ENCODE measurements around the gene SCAPER. TPM values are rescaled to one million over a fixed set of nuclear protein-coding genes. Genes with fewer than 3 reads are reported as not detected.
"Not testable (repeated sequence)": the region's sequence is repeated elsewhere in the genome, so short reads cannot be mapped to it uniquely, and the experiment has no call there.

The SCAPER gene
- total RNA-seq, 4 donors from 2014 or later: 19.6 to 35.9 (median 31.8) TPM

DNA sequence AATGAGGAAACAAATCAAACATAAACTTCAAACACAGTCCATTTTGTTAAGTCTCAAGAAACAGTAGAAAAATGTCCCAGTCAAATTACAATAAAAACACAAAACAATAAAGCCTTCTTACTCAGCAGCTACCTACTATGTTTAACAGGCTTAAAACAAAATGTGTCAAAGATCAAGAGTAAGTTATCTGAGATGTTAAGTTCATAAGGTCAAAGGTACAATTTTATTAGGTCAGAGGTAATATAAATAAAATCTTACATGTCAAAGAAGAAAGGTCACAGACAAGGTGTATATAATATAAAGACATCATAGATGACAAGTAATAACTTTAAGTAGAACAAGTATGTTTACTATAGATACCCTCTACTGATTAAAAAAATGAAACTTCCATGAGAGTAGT is 208.3 kb downstream of the SCAPER start:
- intact Hi-C loops (cut with DNase I; ENCODE audit: low total_unique reads): no loop called here
- Histone ChIP-seq H3K36me3 (peaks cover 0 to 21% of the 10 kb centered on the region in 2 donors), H3K27me3 (no peaks in the 10 kb centered on the region), H3K9me3 (no peaks in the 10 kb centered on the region), H3K4me3 (no peak overlapping the region), H3K4me1 (no peaks in the 10 kb centered on the region), H3K27ac (no peak overlapping the region)
- TF ChIP-seq POLR2A (IDR thresholded peaks at IDR 0.05): no peak
- TF ChIP-seq, protein P1, sequence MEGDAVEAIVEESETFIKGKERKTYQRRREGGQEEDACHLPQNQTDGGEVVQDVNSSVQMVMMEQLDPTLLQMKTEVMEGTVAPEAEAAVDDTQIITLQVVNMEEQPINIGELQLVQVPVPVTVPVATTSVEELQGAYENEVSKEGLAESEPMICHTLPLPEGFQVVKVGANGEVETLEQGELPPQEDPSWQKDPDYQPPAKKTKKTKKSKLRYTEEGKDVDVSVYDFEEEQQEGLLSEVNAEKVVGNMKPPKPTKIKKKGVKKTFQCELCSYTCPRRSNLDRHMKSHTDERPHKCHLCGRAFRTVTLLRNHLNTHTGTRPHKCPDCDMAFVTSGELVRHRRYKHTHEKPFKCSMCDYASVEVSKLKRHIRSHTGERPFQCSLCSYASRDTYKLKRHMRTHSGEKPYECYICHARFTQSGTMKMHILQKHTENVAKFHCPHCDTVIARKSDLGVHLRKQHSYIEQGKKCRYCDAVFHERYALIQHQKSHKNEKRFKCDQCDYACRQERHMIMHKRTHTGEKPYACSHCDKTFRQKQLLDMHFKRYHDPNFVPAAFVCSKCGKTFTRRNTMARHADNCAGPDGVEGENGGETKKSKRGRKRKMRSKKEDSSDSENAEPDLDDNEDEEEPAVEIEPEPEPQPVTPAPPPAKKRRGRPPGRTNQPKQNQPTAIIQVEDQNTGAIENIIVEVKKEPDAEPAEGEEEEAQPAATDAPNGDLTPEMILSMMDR (IDR thresholded peaks at IDR 0.05 in 4 of 5, conservative IDR thresholded peaks at IDR 0.05 in 1 of 5): no peak
- in situ Hi-C loops (cut with MboI; ENCODE audit: low sequenced_read_pairs in 4 of 4): no loop called here
- DNase-seq: no peak
- no peak for ATAC-seq

DNA sequence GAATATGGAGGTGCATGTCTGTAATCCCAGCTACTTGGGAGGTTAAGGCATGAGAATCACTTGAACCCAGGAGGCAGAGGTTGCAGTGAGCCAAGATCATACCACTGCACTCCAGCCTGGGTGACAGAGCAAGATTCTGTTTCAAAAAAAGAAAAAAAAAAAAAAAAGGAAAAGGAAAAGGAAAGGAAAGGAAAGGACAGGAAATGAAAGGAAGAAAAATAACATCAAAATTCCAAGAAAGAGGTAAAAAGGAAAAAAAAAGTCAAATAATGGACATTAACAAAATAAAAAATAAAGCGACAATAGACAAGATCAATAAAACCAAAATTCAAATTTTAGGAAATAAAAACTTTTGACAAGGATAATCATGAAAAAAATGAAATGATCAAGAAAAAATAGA is 212.6 kb downstream of the SCAPER start:
- ATAC-seq; in situ Hi-C loops (cut with MboI; ENCODE audit: low sequenced_read_pairs in 4 of 4); intact Hi-C loops (cut with DNase I; ENCODE audit: low total_unique reads); DNase-seq; H3K27ac ChIP-seq; H3K27me3 ChIP-seq; H3K9me3 ChIP-seq; H3K4me1 ChIP-seq; H3K4me3 ChIP-seq; H3K36me3 ChIP-seq: not testable (repeated sequence)

DNA sequence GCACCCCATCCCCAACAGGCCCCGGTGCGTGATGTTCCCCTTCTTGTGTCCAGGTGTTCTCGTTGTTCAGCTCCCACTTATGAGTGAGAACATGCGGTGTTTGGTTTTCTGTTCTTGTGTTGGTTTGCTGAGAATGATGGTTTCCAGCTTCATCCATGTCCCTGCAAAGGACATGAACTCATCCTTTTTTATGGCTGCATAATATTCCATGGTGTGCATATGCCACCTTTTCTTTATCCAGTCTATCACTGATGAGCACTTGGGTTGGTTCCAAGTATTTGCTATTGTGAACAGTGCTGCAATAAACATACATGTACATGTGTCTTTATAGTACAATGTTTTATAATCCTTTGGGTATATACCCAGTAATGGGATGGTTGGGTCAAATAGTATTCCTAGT is 217.5 kb downstream of the SCAPER start:
- ATAC-seq; H3K36me3 ChIP-seq; H3K27ac ChIP-seq; H3K4me1 ChIP-seq; DNase-seq; H3K27me3 ChIP-seq; in situ Hi-C loops (cut with MboI; ENCODE audit: low sequenced_read_pairs in 4 of 4); H3K9me3 ChIP-seq; intact Hi-C loops (cut with DNase I; ENCODE audit: low total_unique reads); H3K4me3 ChIP-seq: not testable (repeated sequence)

DNA sequence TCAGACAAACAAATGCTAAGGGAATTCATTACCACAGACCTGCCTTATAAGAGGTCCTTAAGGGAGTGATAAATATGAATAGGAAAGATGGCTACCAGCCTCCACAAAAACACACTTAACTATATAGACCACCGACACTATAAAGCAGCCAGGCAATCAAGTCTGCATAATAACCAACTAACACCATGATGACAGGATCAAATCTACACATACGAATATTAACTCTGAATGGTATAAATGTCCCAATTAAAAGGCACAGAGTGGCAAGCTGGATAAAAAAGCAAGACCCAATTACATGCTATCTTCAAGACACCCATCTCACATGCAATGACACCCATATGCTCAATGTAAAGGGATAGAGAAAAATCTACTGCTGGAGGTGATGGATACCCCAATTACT is 221.1 kb downstream of the SCAPER start:
- in situ Hi-C loops (cut with MboI; ENCODE audit: low sequenced_read_pairs in 4 of 4): no loop called here
- no peak for ATAC-seq
- H3K27ac ChIP-seq: no peak overlapping the region

DNA sequence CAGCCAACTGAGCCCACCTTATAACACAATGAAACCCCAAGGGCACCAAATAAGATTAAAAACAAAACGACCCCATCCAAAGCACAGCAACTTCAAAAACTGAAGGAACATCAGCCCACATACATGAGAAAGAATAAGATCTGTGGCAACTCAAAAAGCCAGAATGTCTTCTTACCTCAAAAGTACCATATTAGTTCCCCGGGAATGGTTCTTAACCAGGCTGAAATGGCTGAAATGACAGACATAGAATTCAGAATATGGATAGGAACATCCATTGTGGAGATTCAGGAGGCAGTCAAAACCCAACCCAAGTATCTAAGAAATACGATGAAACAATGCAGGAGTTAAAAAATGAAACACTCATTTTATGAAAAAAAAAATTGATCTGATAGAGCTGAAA is 222.3 kb downstream of the SCAPER start:
- Histone ChIP-seq H3K27ac (no peak overlapping the region), H3K27me3 (no peaks in the 10 kb centered on the region), H3K4me1 (no peaks in the 10 kb centered on the region), H3K9me3 (no peaks in the 10 kb centered on the region), H3K4me3 (no peak overlapping the region), H3K36me3 (no peaks in the 10 kb centered on the region)
- intact Hi-C loops (cut with DNase I; ENCODE audit: low total_unique reads) (no loop called here), in situ Hi-C loops (cut with MboI; ENCODE audit: low sequenced_read_pairs in 4 of 4) (no loop called here)
- ATAC-seq: no peak
- no peak for DNase-seq
- TF ChIP-seq, protein P1 (IDR thresholded peaks at IDR 0.05 in 4 of 5, conservative IDR thresholded peaks at IDR 0.05 in 1 of 5): no peak
- TF ChIP-seq POLR2A (IDR thresholded peaks at IDR 0.05): no peak

More for the DNA sequence above, 221.1 kb downstream of the SCAPER start:
- TF ChIP-seq, protein P1 (IDR thresholded peaks at IDR 0.05 in 4 of 5, conservative IDR thresholded peaks at IDR 0.05 in 1 of 5): no peak
- no peak for TF ChIP-seq POLR2A (IDR thresholded peaks at IDR 0.05)
- H3K9me3 ChIP-seq: no peaks in the 10 kb centered on the region
- intact Hi-C loops (cut with DNase I; ENCODE audit: low total_unique reads): no loop called here
- H3K4me3 ChIP-seq: no peak overlapping the region
- no peak for DNase-seq
- H3K27me3 ChIP-seq: no peaks in the 10 kb centered on the region
- no peaks in the 10 kb centered on the region for H3K4me1 ChIP-seq
- no peaks in the 10 kb centered on the region for H3K36me3 ChIP-seq

DNA sequence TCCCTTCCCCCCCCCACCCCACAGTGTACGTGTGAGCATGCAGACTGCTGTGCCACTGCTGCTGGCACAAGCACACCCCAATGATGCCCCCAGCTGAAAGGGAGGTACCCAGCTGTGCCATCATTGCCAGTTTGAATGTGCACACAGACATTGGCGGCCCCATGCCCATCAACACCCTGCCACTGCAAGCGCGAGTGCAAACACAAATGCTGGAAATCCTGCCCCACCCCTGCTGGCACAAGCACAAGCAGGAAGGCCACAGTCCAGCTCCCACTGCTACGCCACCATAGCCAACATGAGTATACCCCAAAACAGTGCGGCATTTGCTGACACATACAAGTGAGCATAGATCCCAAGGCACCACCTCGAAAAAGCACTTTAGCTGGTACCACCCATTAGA is 222.9 kb downstream of the SCAPER start:
- Histone ChIP-seq H3K4me1 (no peaks in the 10 kb centered on the region), H3K27me3 (no peaks in the 10 kb centered on the region), H3K27ac (no peak overlapping the region), H3K36me3 (no peaks in the 10 kb centered on the region), H3K9me3 (no peaks in the 10 kb centered on the region), H3K4me3 (no peak overlapping the region)
- in situ Hi-C loops (cut with MboI; ENCODE audit: low sequenced_read_pairs in 4 of 4): no loop called here
- ATAC-seq: no peak
- TF ChIP-seq POLR2A (IDR thresholded peaks at IDR 0.05): no peak
- TF ChIP-seq, protein P1 (IDR thresholded peaks at IDR 0.05 in 4 of 5, conservative IDR thresholded peaks at IDR 0.05 in 1 of 5): no peak
- intact Hi-C loops (cut with DNase I; ENCODE audit: low total_unique reads): no loop called here
- no peak for DNase-seq
